Retinal pigment epithelial cell (primary cell): ENCODE data around the gene PPM1N.

Experiments used
- DNase-seq: peaks from one replicate; pipeline ENCODE4 v3.0.0-alpha.2; 2010; ENCODE audit warnings: low read depth
- H3K4me3 ChIP-seq: 2 replicates; pipeline ENCODE4 v1.5.1; 2011; ENCODE audit warnings: mild to moderate bottlenecking, low read length, control low read depth, moderate library complexity
- CTCF ChIP-seq: conservative IDR thresholded peaks from 2 replicates; pipeline ENCODE4 v1.5.1; 2011; ENCODE audit warnings: low read depth, low read length, control low read depth, inconsistent platforms

Gene PPM1N

DNA sequence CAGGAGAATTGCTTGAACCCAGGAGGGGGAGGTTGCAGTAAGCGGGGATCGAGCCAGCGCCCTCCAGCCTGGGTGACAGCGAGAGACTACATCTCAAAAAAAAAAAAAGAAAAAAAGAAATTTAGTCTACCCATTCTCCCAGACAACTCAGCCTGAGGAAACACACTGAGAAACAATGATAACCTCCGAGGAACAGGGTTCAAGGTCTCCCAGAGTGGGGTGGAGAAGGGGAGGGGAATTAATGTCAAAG is 7.7 kb downstream of the PPM1N start:
- peak overlapping the region; percentile 96 for H3K4me3 ChIP-seq
- no peak for TF ChIP-seq CTCF
- DNase-seq, result no peak

DNA sequence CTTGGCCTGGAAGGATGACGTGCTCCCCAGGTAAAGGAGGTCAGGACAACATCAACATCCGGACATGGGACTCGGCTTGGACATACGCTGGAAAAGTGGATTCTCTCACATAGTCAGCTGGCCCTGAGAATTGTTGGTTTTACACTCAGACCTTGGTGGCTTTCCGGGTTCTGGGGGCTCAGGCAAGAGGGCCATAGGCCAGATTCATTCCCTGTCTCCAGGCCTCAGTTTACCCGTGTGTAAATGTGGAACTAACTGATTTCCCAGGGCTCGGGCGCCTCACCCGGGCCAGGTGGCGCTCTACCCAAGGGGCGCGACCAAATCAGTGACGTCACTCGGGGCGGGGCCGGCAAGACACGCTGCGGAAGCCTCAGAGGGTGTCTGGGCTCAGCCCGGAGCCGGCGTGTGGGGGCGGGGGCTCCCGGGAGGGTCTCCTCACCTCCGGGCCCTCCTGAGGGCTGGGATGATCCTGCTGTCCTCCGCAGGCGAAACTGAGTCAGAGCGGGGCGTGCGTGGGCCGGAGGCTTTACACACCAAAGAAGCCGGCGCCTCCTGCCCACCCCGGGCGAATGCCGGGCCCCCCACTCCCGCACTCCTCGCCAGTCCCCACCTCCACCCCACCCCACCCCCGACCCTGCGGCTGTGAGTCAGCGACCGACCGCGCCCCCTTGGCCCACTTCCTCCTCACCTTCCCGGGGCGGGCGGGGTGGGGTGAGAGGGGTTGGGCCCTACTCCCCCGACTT is 8.2 kb downstream of the PPM1N start:
- peak; percentile 58 for TF ChIP-seq CTCF
- H3K4me3 ChIP-seq, result peak overlapping the region; percentile 96
- peak; percentile 69 for DNase-seq

DNA sequence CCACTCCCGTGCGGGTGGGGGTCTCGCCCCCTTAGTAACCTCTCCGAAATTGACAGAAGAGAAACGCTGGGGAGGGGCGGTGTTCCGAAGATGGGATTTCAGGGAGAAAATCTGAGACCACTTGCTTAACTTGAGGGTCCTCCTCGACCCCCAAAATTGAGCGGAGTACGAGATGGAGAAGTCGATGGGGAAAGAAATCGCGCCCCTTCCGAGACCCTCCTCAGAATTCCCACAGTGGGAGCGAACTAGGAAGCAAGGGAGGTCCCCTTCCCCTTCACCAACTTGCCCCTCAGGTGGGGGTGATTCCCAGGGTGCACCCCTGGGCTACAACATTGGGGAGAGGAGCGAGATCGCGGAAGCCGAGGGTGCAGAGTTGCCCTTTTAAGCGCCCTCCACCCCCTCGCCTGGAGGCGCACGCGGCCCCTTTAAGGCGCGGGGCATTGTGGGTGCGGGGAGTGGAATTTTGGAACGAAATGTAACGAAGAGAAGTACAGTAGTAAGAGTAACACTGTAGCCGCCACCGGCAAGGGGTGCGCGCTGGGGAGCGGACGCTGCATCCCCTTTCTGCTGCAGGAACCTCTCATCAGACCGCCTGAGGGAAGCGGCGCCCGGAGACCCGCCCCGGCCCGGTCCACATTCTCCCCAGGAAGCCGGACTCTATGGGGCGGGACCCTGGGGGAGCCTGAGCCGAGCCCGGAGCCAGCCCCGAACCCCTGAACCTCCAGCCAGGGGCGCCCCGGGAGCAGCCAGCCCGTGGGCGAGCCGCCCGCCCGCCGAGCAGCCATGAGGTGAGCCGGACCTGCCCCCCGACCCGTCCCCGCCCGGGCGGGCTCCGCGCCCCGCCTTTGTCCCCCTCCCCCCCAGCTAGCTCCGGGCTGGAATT is 9.0 kb downstream of the PPM1N start, which contains the start of gene VASP:
TSS of gene VASP (plus strand) at position 491 of the 883 bp plus-strand sequence. CDS start at position 784, 293 bp downstream.
- peak; percentile 54 for DNase-seq
- peak within 1 kb of the TSS; percentile 96 for H3K4me3 ChIP-seq
- no peak for TF ChIP-seq CTCF

DNA sequence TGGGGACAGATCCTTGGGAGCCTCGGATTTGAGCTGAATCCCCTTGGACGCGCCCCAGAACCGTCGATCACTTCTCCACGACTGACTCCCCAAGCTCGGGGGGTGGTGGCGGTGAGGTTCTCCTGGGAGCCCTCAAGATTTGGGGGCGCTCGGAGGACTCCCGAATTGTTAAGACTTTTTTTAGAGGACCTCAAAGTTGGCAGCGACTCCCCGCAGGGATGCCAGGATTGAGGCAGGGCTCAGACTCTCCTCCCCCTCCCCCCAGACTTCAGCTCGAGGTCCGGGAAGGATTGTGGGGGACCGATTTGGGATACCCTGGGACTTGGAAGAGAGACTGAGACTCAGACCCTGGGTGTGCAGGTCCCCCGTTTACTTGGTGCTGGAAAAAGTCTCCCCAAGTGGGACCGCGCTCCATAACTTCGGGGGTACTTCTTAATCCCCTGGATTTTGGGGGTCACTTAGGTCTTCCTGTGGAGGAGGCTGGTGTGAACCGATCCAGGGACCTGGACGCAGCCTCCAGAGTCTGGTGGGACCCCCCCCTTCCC is 9.7 kb downstream of the PPM1N start:
- DNase-seq, result no peak
- H3K4me3 ChIP-seq, result peak overlapping the region; percentile 96
- TF ChIP-seq CTCF, result no peak

DNA sequence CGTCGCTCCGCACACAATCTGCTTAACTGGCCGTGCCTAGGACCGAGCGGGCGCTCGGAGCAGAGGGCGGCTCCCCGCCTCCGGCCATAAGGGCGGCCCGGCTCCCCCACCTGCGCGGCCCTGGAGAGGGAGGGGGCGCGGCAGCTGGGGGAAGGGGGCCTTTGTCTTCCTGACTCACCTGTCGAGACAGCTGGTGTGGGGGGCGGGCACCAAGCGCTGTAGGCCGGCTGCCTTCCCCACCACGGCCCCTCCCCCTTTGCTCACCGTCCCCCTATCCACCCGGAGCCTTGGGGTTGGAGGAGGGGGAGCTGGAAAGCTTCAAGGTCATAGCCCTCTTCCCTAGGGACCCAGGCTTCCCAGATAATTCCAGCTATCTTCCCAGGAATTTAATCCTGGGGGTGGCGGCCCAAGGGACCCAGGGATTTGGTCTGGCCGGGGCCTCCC is 10.2 kb downstream of the PPM1N start:
- DNase-seq, result no peak
- no peak for TF ChIP-seq CTCF
- peak overlapping the region; percentile 96 for H3K4me3 ChIP-seq

DNA sequence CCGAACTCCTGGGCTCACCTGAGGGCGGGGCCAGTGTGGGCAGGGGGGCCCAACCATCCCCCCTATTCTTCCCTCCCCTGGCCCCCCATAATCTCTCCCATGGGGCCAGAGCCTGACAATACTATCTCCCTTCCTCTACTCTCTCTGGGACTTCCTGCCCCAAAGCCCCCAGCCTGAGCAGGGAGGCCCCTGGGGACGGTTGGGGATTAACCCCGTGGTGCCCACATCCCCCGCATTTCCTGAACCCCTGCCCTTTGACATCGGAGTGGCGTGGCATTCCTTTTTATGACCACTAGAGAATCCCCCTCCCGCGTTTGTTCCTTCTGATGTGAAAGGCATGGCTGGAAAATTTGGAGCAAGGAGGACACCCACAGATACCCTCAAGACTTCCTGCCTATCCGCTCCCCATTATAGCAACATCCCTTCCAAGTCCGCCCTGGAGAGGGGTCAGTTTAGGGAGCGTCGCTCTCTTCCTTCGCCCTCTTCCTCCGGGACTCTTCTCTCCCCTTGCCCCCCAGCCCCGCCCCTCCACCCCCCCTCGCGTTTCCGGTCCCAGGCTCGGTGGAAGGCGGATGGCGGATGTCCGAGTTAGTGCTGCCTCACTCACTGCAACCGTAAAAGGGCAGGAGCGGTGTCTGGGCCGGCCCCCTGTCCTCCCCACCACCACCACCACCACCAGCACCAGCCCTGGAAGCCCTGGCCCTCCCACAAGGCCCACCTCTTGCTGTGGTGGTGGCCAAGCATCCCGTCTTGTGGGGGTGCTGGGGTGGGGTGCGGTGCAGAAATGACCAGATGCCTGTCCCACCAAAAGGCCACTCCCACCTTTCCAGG is 10.8 kb downstream of the PPM1N start:
- no peak for DNase-seq
- no peak for TF ChIP-seq CTCF
- H3K4me3 ChIP-seq, result peak overlapping the region; percentile 96
